Measurements from ENCODE around the gene TSPYL1.
"Not testable (repeated sequence)": the region's sequence is repeated elsewhere in the genome, so short reads cannot be mapped to it uniquely, and the experiment has no call there.

TSPYL1 gene

DNA sequence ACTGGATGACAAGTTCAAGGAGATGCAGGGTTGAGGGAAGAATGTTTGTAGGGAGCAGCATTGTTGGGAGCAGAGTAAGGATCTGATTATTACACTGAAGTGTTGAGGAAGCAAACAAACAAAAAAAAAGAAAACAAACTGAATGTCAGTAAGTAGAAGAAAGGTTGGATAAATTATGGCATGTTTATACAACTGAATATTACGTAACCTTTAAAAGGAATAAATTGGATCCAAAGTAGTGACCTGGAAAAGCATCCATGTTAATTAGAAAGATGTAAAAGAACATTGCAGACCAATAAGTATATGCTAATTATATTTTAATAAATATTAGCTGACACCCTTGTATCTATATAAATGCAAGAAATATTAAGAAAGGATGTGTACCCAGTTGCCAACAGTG, 12.8 kb upstream of the TSPYL1 start:
- no peak for DNase-seq

DNA sequence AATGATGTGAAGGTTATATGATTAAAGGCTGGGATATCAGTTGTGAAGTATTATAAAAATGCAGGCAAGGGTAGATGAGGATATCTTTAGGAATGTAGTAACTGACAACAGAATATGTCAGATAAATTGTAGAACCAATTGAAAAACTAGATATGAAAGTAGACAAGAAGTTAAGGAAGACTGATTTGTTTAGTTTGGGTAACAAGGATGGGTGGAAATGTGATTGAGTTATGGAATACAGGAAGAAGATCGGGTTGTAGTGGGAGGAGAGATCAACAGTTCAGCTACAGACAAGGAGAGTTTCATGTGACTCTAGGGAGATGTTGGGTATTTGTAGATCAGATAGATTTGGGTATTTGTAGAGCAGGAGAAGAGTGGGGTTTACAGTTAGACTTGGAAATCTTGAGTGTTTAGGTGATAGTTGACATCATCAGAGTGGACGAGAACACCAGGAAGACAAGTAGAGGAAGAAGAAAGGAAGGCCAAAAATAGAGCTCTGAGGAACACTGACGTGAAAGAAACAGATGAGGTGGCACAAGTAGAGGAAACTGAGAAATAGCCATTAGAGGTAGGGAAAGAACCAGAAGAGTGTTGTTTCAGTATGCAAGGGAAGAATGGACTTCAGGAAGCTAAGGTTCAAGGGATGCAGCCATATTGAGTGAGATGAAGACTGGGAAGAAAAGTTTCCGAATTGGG, 12.1 kb upstream of the TSPYL1 start:
- DNase-seq, result no peak

DNA sequence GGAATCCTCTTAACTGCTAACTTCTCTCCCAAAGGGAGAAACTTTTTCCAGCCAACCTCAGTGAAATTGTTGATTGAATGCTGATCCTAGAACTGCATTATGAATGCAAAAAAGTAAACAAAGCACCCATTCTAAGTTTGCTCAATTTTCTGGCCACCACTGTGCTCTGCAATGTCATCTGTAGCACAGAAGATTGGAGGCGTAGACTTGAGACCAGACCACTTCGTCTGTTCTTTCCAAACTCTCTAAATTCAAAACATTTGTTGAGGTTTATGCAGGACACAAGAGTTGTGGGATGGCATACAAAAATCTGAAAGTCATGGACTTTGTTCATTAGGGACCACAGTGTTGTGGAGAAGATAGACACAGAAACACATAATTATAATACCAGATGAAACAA, 11.1 kb upstream of the TSPYL1 start:
- no peak for DNase-seq

DNA sequence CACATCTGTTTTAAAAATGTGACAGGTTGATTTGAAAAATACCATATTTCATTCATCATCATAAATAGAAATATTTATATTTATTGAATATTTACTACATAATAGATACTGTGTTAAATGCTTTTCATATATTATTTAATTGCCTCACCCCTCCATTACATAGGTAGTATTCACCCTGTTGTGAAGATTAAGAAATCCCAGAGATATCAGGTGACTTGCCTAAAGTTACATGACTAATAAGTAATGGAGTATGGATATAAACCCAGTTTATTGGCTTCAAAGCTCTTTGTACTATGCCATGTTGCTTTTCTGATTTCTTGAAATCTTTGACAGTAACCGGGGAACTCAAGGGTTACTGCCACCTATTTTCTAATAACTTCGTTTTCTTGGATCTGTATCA, 10.1 kb upstream of the TSPYL1 start:
- DNase-seq, result no peak

DNA sequence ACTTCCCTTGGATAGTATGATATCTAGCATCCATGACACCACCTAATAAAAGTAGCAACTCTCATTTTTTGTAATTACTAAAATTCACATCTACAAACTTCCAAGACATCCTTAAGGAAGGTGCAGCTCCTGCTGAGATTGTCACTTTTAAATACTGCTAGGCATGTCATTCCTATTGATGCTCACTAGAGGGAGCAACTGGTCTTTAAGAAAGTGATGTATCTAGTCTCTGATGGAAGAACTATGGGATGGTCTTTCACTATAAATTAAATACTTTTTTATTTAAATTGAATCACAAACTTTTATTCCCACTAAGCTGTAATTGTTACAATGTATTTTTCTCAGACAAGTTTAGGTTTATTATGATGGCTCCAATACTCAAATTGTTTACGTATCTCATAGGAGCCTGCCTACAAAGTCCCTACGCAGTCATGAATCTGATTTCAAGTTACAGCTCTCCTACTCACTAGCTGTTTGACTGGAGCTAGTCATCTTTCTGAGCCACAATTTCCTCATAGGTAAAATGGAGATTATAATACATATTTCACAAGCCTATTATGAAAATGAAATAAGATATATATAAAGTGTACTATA, 8.1 kb upstream of the TSPYL1 start:
- DNase-seq, result no peak

DNA sequence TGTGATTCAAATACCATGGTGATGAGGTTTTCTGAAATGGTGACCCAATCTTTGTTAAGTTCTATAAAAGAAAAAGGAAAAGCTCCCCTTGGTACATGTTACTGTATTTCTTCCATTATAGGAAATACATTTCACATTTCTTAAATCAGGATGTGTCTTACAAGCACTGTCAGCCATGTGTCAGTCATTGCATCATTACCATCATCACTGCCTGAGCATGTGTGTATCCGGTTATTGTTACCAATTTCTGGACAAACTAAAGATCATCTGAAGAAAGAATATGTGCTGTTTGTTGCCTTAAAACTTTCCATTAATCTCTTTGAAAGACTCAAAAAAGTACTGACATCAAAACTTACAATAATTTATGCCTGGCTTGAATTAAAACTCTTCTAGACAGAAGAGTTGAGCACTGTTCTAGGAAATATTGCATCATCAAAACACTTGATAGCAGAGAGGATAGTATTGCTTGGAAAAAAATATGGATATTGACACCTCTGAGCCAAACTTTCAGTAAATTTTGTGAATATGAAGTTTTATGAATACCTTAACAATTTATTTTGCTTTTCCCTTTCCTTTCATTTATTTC, 7.1 kb upstream of the TSPYL1 start:
- no peak for DNase-seq

DNA sequence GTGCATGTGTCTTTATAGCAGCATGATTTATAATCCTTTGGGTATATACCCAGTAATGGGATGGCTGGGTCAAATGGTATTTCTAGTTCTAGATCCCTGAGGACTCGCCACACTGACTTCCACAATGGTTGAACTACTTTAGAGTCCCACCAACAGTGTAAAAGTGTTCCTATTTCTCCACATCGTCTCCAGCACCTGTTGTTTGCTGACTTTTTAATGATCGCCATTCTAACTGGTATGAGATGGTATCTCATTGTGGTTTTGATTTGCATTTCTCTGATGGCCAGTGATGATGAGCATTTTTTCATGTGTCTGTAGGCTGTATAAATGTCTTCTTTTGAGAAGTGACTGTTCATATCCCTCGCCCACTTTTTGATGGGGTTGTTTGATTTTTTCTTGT, 5.3 kb upstream of the TSPYL1 start:
- DNase-seq, result not testable (repeated sequence)

DNA sequence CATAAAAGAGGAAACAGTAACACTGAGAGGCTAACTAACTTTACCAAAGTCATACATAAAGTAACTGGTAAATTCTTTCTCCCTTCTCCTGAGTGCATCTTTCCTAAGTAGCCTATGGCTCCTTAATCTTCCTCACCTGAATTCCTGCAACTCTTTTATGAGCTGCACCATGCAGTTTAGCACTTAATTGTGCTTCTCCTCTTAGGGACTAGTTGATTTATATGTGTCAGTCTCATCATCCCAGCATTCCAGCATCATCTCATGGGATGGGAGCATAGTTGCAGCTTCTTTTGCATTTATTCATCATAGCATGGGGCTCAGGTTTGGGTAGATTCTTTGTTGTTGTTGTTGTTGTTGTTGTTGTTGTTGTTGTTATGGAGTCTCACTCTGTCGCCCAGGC, 3.5 kb upstream of the TSPYL1 start:
- DNase-seq, result no peak

DNA sequence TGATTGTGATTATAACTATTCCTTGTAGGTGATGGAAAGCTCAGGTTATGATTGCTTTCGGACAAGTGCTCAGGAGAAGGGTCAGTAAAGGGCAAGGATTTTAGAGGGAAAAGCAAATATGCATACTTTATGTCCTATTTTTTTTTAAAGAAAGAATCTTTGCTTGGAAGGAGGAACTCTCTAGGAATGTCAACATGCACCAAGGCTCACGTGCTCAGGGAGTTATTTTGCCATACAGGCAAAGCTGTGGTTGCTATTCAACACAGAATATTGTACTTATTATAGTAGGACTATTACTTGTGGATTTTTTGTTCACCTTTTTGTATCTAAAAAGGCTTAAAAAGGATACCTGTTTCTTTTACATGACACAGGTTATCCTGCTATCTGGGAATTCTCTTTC, 3.0 kb upstream of the TSPYL1 start:
- no peak for DNase-seq

DNA sequence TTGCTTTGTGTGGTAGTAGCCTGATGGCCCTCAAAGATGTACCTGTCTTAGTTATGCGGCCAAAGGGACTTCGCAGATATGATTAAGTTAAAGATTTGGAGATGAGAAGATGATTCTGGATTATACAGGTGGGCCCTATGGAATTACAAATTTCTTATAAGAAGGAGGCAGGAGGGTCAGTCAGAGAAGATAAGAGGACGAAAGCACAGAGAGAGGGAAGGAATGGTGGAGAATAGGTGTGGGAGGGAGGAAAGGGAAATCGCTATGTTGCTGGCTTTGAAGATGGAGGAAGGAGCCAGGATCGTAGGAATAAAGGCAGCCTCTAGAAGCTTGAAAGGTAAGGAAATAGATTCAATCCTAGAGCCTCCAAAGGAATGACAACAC, 1.2 kb upstream of the TSPYL1 start:
- DNase-seq, result no peak

DNA sequence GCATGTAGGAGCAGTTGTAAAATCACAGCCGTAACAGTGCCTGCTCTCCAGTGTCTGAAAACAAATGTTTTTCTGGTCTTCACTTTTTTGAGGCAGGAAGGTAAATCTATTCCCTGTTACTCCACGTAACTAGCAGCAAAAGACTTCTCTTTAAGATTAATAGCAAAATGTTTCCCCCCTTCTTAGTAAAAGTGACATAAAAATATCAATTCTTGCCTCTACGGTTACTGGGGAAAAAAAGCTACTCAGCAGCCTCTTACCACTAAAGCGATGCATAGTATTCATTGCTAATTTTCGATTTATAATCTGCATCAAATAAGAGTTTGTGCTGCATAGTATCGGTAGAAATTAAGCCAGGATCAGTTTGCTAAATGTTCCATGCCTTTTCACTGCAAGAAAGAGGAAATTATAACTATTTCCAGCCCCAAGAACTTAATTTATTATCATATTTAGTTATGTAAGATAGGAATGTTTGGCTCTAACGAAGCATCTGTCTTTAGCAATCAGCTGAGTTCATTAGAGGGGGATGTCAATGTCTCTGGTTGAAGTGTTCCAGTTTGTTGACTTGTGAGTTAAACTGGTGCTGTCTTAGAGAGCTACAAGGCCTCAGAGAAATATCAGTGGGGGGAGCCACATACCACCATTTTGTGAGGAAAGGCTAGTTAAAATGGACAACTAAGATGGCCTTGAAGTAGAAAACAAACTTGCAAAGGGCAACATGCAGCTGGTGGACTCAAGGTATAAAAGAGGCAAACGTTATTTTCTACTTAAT, 617 bp upstream of the TSPYL1 start:
- DNase-seq, result no peak

DNA sequence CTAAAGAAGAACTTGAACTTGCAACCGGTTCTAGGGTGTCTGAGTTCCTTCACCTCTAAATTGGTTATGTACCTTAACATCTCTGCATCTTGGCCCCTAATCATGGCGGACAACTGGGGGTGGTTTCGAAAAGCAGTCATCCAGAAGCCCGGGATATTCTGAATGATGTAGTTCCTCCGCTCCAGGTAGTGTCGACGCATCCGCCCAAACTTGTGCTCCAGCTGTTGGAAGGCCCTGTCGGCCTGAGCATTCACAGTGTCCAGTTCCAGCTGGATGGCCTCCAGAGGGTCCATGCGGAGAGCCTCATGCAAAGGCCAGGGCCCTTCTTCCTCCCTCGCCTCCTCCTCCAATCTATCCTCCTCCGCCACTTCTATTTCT, 887 bp downstream of the TSPYL1 start:
- DNase-seq, result no peak

DNA sequence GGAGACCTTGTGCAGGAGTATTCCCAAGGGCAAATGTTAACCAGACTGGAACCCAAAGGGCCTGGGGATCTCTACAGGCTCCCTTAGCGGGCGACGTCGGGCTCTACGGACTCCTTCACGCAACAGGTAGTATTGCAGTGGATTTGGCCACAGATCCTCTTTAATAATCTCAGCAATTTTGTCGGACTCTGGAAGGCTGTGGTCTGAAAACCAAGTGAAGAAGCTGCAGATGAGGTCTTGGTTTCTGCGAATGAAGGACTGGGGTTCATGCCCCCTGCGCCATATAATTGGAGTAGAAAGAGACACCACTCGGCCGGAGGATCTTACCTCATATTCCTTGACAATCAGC, 1.3 kb downstream of the TSPYL1 start:
- no peak for DNase-seq

DNA sequence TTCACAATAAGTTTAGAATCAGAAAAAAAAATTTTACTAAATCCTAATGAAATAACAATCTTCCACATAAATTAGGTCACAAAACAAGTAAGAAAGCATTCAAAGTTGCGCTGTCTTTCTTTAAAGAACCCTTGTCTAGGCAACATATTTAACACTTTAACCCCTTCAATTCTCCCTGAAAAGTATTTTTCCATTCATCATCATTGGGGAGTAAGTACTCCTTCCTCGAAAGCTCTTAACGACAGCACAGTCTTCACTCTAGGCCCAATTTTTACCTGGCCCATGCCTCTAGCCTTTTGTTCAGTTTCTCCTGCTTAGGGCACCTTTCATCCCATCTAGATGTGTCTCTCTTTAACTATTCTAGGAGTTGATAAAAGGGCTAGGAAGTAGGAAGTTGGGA, 2.6 kb downstream of the TSPYL1 start:
- no peak for DNase-seq

DNA sequence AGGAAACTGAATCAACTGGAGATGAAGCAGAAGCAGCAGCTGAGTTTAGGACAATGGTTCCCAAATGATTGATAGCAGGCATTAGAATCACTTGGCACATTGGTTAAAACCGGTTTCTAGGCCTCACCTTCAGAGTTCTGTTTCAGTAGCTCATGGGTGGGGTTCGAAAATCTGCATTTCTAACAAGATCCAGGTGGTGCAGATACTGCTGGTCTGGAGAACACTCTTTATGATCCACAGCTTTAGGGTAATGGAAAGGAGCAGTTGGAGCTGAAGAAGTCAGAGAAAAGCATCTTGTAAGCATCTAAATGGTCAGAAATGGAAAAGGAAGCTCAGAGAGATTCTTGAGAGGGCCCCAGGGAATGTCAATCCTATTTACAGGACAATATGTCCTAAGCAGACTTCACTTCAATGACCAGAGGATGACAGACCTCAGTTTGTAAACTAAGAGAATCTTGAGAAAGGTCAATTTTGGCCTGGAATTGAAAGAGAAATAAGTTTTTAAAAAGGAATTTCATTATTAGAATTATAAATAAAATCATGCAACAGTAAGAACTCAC, 8.5 kb downstream of the TSPYL1 start:
- no peak for DNase-seq

DNA sequence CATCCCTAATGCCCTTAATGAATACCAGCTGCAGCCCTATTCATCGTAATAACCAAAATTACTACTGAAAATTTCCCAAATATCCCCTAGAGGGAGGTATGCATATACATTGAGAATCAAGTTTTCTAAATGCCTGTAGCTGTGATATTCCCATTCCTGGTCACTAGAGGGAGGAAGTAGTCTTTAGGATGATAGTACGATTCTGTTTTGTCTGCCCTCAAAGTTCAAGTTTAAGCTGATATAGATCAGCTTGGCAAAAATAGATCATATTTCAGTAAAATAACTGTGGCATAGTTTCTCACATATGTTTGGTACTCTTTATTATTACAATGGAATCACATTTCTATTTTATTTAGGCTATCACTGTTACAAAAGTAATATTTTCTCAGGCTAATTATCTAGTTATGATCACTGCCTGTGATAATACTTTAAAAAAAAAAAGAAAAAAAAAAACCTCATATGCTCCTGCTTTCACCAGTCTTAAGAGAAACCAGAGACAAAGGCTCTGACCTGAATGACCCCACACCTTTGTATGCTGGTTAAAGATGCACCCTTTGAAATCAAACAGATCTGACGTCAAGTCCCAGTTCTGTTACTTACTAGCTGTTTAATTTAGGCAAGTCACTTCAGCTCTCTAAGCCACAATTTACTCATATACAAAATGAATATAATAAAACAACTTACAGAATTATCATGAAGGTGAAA, 11.0 kb downstream of the TSPYL1 start:
- no peak for DNase-seq

DNA sequence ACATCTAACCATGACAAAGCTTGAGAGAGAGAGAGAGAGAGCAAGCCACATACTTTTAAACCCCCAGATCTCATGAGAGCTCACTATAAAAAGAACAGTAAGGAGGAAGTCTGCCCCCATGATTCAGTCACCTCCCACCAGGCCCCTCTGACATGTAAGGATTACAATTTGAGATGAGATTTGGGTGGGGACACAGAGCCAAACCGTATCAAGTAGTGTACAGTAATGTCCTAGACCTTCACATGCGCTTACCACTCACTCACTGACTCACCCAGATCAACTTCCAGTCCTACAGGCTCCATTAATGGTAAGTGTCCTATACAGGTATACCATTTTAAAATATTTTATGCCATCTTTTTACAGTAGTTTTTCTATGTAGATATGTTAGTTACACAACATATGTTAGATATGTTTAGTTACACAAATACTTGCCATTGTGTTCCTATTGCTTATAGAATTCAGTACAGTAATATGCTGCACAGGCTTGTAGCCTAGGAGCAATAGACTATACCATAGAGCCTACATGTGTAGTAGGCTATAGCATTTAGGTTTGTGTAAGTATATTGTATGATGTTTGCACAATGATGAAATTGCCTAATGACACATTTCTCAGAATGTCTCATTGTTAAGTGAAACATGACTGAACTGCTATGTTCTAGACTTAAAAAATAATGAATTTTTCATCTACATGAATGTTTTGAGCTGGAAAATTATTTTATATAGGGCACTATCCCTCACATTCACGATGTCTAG, 11.7 kb downstream of the TSPYL1 start:
- DNase-seq, result no peak

DNA sequence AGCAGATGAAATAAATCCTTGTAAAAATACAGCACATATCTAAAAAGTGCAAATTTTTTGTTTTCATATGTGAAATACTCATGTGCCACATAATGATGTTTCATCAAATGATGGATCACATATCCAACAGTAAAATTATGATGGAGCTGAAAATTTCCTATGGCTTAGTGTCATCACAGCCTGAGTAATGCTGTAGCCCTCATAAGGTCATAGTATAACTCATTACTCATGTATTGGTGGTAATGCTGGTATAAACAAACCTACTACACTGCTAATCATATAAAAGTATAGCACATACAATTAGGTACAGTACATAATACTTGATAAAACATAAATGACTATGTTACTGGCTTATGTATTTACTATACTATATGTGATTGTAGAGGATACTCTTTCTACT, 12.9 kb downstream of the TSPYL1 start:
- DNase-seq, result no peak

DNA sequence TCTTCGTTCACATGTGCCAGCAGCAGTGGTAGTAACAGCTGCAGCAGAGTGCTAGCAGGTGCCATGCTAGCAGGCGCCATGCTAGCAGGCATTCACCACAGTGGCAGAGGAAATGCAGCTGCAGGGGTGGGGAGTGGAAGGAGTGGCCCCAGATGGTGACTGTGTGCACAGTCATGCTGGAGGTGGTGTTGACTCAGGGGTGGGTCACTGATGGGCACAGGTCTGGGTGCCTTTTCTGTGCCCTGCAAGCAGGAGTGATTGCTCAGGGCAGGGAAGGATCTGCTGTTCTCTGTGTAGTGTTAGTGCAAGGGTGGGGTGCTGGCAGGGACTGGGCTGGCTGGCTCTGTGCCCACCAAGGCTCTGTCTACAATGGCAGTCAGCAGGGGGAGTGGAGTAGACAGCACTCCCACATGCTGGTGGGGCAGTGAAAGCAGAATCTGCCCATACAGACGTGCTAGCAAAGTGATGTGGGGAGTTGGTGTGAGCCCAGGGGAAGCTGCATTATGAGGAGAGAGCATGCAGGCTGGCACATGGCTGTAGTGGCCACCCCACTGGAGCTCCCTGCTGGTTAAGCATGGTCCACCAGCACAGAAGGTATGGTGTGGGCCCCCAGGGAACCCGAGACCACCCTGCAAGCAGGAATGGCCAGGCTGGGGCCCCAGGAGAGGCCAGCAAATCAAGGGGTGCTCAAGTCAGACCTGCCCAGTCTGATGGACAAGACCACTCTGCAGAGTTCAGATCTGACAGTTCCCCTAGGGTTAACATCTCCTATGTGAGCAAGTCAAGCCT, 14.5 kb downstream of the TSPYL1 start:
- DNase-seq, result no peak

DNA sequence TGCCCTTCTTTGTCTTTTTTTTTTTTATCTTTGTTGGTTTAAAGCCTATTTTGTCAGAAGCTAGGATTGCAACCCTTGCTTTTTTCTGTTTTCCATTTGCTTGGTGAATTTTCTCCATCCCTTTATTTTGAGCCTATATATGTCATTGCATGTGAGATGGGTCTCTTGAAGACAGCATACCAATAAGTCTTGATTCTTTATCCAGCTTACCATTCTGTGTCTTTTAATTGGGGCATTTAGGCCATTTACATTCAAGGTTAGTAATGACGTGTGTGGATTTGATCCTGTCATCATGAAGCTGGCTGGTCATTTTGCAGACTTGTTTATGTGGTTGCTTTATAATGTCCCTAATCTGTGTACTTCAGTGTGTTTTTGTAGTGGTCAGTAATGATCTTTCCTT, 16.4 kb downstream of the TSPYL1 start:
- DNase-seq, result no peak

DNA sequence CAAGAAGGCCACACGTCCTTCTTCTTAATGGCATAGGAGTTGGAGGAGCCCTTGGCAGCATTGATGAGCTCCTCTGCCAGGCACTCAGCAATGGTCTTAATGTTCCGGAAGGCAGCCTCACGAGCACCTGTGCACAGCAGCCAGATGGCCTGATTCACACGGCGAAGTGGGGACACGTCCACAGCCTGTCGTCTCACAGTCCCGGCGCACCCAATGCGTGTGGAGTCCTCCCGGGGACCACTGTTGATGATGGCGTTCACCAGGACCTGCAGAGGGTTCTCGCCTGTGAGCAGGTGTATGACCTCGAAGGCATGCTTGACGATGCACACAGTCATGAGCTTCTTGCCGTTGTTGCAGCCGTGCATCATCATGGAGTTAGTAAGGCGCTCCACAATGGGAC, 21.2 kb downstream of the TSPYL1 start:
- no peak for DNase-seq

DNA sequence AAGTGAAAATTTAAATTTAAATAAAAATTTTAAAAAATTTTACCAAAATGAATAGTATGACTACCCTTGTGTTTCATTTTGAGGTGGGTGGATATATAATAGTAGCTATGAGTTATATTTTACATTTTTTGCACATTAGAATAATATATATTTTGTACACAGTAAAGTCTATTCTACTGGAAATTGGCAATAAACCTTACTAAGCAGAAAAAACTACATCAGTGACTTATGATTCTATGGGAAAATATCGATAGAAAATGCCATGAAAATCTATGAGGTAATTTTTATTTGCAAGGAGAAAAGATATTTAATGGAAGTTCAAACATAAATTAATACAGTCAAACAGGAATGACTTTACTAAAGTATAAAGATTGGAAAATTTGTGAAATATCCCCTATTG, 23.0 kb downstream of the TSPYL1 start:
- DNase-seq, result no peak

Data from activated naive CD4-positive, alpha-beta T cell (primary cell).